Measurements from ENCODE around the gene SLC22A16.

SLC22A16 gene

GRCh38 chr6:110461376-110461775 is 15.0 kb downstream of the SLC22A16 start:
- Histone ChIP-seq H3K4me2 (ENCODE audit: low read length) (no peak overlapping the region), H3K4me1 (ENCODE audit: insufficient read depth, low read length, severe bottlenecking) (no peaks in the 10 kb centered on the region), H3K36me3 (ENCODE audit: insufficient read depth, low read length) (no peaks in the 10 kb centered on the region), H4K20me1 (ENCODE audit: insufficient read depth, low read length) (no peaks in the 10 kb centered on the region), H2AFZ (ENCODE audit: low read length) (no peak overlapping the region), H3K4me3 (ENCODE audit: low read depth, low read length, poor library complexity, severe bottlenecking) (no peak overlapping the region), H3K9me2 (ENCODE audit: low read depth, low read length) (no peaks in the 10 kb centered on the region), H3K9ac (ENCODE audit: low read length) (no peak overlapping the region), H3F3A (ENCODE audit: insufficient read depth, low read length) (no peaks in the 10 kb centered on the region), H3K79me2 (ENCODE audit: insufficient read depth, low read length) (no peaks in the 10 kb centered on the region), H3K27me3 (ENCODE audit: insufficient read depth, low read length) (no peaks in the 10 kb centered on the region), H3K27ac (ENCODE audit: low read depth, low read length, poor library complexity, severe bottlenecking) (no peak overlapping the region), H3K9me3 (ENCODE audit: low read length) (no peaks in the 10 kb centered on the region)
- TF ChIP-seq CTCF (IDR thresholded peaks at IDR 0.05; ENCODE audit: low read length) (no peak), EZH2 (IDR thresholded peaks at IDR 0.05; ENCODE audit: borderline replicate concordance, low read length) (no peak)

- H3K36me3 ChIP-seq (ENCODE audit: insufficient read depth, low read length), result no peaks in the 10 kb centered on the region
- H4K20me1 ChIP-seq (ENCODE audit: insufficient read depth, low read length), result no peaks in the 10 kb centered on the region
- no peaks in the 10 kb centered on the region for H3F3A ChIP-seq (ENCODE audit: insufficient read depth, low read length)
- no peak overlapping the region for H3K27ac ChIP-seq (ENCODE audit: low read depth, low read length, poor library complexity, severe bottlenecking)
- H3K4me2 ChIP-seq (ENCODE audit: low read length), result no peak overlapping the region
- H3K9me2 ChIP-seq (ENCODE audit: low read depth, low read length), result no peaks in the 10 kb centered on the region
- no peaks in the 10 kb centered on the region for H3K9me3 ChIP-seq (ENCODE audit: low read length)
- no peak overlapping the region for H3K9ac ChIP-seq (ENCODE audit: low read length)
- no peaks in the 10 kb centered on the region for H3K79me2 ChIP-seq (ENCODE audit: insufficient read depth, low read length)
- H2AFZ ChIP-seq (ENCODE audit: low read length), result no peak overlapping the region
- no peaks in the 10 kb centered on the region for H3K4me1 ChIP-seq (ENCODE audit: insufficient read depth, low read length, severe bottlenecking)
- TF ChIP-seq EZH2 (IDR thresholded peaks at IDR 0.05; ENCODE audit: borderline replicate concordance, low read length) (no peak), CTCF (IDR thresholded peaks at IDR 0.05; ENCODE audit: low read length) (no peak)
- H3K27me3 ChIP-seq (ENCODE audit: insufficient read depth, low read length), result no peaks in the 10 kb centered on the region
- H3K4me3 ChIP-seq (ENCODE audit: low read depth, low read length, poor library complexity, severe bottlenecking), result no peak overlapping the region
Measured at GRCh38 chr6:110459137-110459536, 17.3 kb downstream of the SLC22A16 start.

GRCh38 chr6:110458476-110458875 is 17.9 kb downstream of the SLC22A16 start:
- no peak overlapping the region for H3K4me3 ChIP-seq (ENCODE audit: low read depth, low read length, poor library complexity, severe bottlenecking)
- H4K20me1 ChIP-seq (ENCODE audit: insufficient read depth, low read length), result no peaks in the 10 kb centered on the region
- H3K9me3 ChIP-seq (ENCODE audit: low read length), result no peaks in the 10 kb centered on the region
- no peaks in the 10 kb centered on the region for H3K27me3 ChIP-seq (ENCODE audit: insufficient read depth, low read length)
- H3K36me3 ChIP-seq (ENCODE audit: insufficient read depth, low read length), result no peaks in the 10 kb centered on the region
- no peak overlapping the region for H3K4me2 ChIP-seq (ENCODE audit: low read length)
- H2AFZ ChIP-seq (ENCODE audit: low read length), result no peak overlapping the region
- no peaks in the 10 kb centered on the region for H3K79me2 ChIP-seq (ENCODE audit: insufficient read depth, low read length)
- H3K9ac ChIP-seq (ENCODE audit: low read length), result no peak overlapping the region
- H3K9me2 ChIP-seq (ENCODE audit: low read depth, low read length), result no peaks in the 10 kb centered on the region
- no peaks in the 10 kb centered on the region for H3F3A ChIP-seq (ENCODE audit: insufficient read depth, low read length)
- H3K4me1 ChIP-seq (ENCODE audit: insufficient read depth, low read length, severe bottlenecking), result no peaks in the 10 kb centered on the region
- H3K27ac ChIP-seq (ENCODE audit: low read depth, low read length, poor library complexity, severe bottlenecking), result no peak overlapping the region
- TF ChIP-seq EZH2 (IDR thresholded peaks at IDR 0.05; ENCODE audit: borderline replicate concordance, low read length) (no peak), CTCF (IDR thresholded peaks at IDR 0.05; ENCODE audit: low read length) (no peak)
